Mesothelial cell of epicardium (in vitro differentiated cells): ENCODE measurements around the gene GLB1L3. TPM values are rescaled to one million over a fixed set of nuclear protein-coding genes. Genes with fewer than 3 reads are reported as not detected.
"Not testable (repeated sequence)": the region's sequence is repeated elsewhere in the genome, so short reads cannot be mapped to it uniquely, and the experiment has no call there.

Source experiments
- DNase-seq, 2 experiments: peaks; one replicate each; pipeline ENCODE4 v3.0.0; 2021; ENCODE audit warnings: low spot score in 2 of 2; ENCODE audit not compliant: unreplicated experiment in 2 of 2
- H3K27ac Mint-ChIP-seq: 2 replicates; pipeline ENCODE4 v1.8.0; 2021; ENCODE audit warnings: mixed read lengths
- H3K27me3 Mint-ChIP-seq: 2 replicates; pipeline ENCODE4 v1.8.0; 2021; ENCODE audit warnings: low read depth, mixed read lengths
- H3K36me3 Mint-ChIP-seq: 2 replicates; pipeline ENCODE4 v1.8.0; 2021; ENCODE audit warnings: mixed read lengths
- H3K4me1 Mint-ChIP-seq: 2 replicates; pipeline ENCODE4 v1.8.0; 2021; ENCODE audit warnings: mixed read lengths
- H3K4me3 Mint-ChIP-seq: 2 replicates; pipeline ENCODE4 v1.8.0; 2021; ENCODE audit warnings: mild to moderate bottlenecking, moderate library complexity, mixed read lengths
- H3K9me3 Mint-ChIP-seq: 2 replicates; pipeline ENCODE4 v1.8.0; 2021; ENCODE audit warnings: mixed read lengths
- CTCF ChIP-seq: fragments of 200-600 bp; sonication (generic); IDR thresholded peaks from one replicate; pipeline ENCODE4 v1.5.0; 2021; ENCODE audit warnings: antibody characterized with exemption; ENCODE audit not compliant: unreplicated experiment
- total RNA-seq: library from RNA; stranded (reverse); gene quantifications from 3 replicates; pipeline ENCODE4 v1.2.1, GENCODE V29; 2021

The GLB1L3 gene
- total RNA-seq, 1 donor from 2014 or later: not detected

- Mint-ChIP-seq H3K27ac (peak overlapping the region; percentile 18), H3K27me3 (no peaks in the 10 kb centered on the region), H3K4me3 (peak overlapping the region; percentile 92), H3K36me3 (peaks cover 9% of the 10 kb centered on the region), H3K4me1 (peaks cover 19% of the 10 kb centered on the region), H3K9me3 (no peaks in the 10 kb centered on the region)
- peak in 1 of 2 experiments; percentile 46 for DNase-seq
- no peak for TF ChIP-seq CTCF
Observed at GRCh38 chr11:134252346-134253187, 23.6 kb upstream of the GLB1L3 start.

- Mint-ChIP-seq H3K27ac (peak within 1 kb of the TSS; percentile 18), H3K36me3 (peaks cover 8% of the 10 kb centered on the region), H3K4me3 (peak within 1 kb of the TSS; percentile 92), H3K9me3 (no peaks in the 10 kb centered on the region), H3K4me1 (peaks cover 19% of the 10 kb centered on the region), H3K27me3 (no peaks in the 10 kb centered on the region)
- DNase-seq: peak; percentile 91 to 92
- no peak for TF ChIP-seq CTCF
Observed at GRCh38 chr11:134253188-134253993, 22.8 kb upstream of the GLB1L3 start, which contains the start of the genes ACAD8 and THYN1. ACAD8 (plus strand) TSS chr11:134253568; CDS start chr11:134253601, 33 bp downstream. THYN1 (minus strand) TSS chr11:134253352; CDS start chr11:134252882, 470 bp downstream.

GRCh38 chr11:134254433-134255183 is 21.6 kb upstream of the GLB1L3 start:
- no peaks in the 10 kb centered on the region for H3K9me3 Mint-ChIP-seq
- H3K4me1 Mint-ChIP-seq: peaks cover 19% of the 10 kb centered on the region
- peak overlapping the region; percentile 92 for H3K4me3 Mint-ChIP-seq
- peaks cover 6% of the 10 kb centered on the region for H3K36me3 Mint-ChIP-seq
- H3K27ac Mint-ChIP-seq: no peak overlapping the region
- no peak for TF ChIP-seq CTCF
- no peaks in the 10 kb centered on the region for H3K27me3 Mint-ChIP-seq
- no peak for DNase-seq

GRCh38 chr11:134255184-134255561 is 21.0 kb upstream of the GLB1L3 start:
- peaks cover 19% of the 10 kb centered on the region for H3K4me1 Mint-ChIP-seq
- H3K27ac Mint-ChIP-seq, H3K27me3 Mint-ChIP-seq, H3K36me3 Mint-ChIP-seq, DNase-seq, H3K9me3 Mint-ChIP-seq, H3K4me3 Mint-ChIP-seq: not testable (repeated sequence)

- peaks cover 13% of the 10 kb centered on the region for H3K4me1 Mint-ChIP-seq
- DNase-seq: no peak
- no peak overlapping the region for H3K27ac Mint-ChIP-seq
- peaks cover 4% of the 10 kb centered on the region for H3K36me3 Mint-ChIP-seq
- no peaks in the 10 kb centered on the region for H3K27me3 Mint-ChIP-seq
- no peak for TF ChIP-seq CTCF
- no peak overlapping the region for H3K4me3 Mint-ChIP-seq
- H3K9me3 Mint-ChIP-seq: no peaks in the 10 kb centered on the region
Observed at GRCh38 chr11:134257101-134257500, 19.1 kb upstream of the GLB1L3 start.
